SK-N-SH (cell line): Measurements from ENCODE around the gene ODAD2. TPM values are rescaled to one million over a fixed set of nuclear protein-coding genes. Genes with fewer than 3 reads are reported as not detected.

Experiments
- CTCF ChIA-PET: fragments of 300-600, 350-600 bp; formaldehyde crosslinking; extraction: SDS; loops from one replicate; lab custom pipeline; 2021; lab: Yijun Ruan, JAX
- POLR2A ChIA-PET: fragments of 350-600 bp; sonication (Branson Sonifier 250); formaldehyde crosslinking; extraction: SDS; loops from one replicate; lab custom pipeline; 2020; ENCODE audit warnings: antibody characterized with exemption, inconsistent platforms; lab: Yijun Ruan, JAX
- DNase-seq: peaks from one replicate; pipeline ENCODE4 v3.0.0; 2012
- H2AFZ ChIP-seq: fragments of 200-600 bp; sonication (generic); 2 replicates; pipeline ENCODE4 v1.8.1; 2016; ENCODE audit warnings: antibody characterized with exemption, mild to moderate bottlenecking, low read depth
- H3F3A ChIP-seq: fragments of 200-600 bp; sonication (generic); replicated peaks from 2 replicates; pipeline ENCODE3; 2016; ENCODE audit warnings: antibody characterized with exemption, mild to moderate bottlenecking; ENCODE audit not compliant: insufficient read depth
- H3K27ac ChIP-seq, 2 experiments: fragments of 200-500 bp in 1 of 2; fragments of 200-600 bp in 1 of 2; sonication (Bioruptor generic) in 1 of 2; sonication (generic), shearing (Covaris generic) in 1 of 2; 2 replicates each; pipeline versions ENCODE4 v1.5.1 to v1.6.1; 2014 to 2016; ENCODE audit warnings: low read depth in 2 of 2, inconsistent platforms in 1 of 2, low read length in 1 of 2, mild to moderate bottlenecking in 1 of 2, mixed read lengths in 1 of 2
- H3K27me3 ChIP-seq: fragments of 200-600 bp; sonication (generic), shearing (Covaris generic); 2 replicates; pipeline ENCODE4 v1.6.1; 2016; ENCODE audit warnings: mixed run types; ENCODE audit not compliant: insufficient read depth
- H3K36me3 ChIP-seq, 2 experiments: fragments of 200-500 bp in 1 of 2; fragments of 200-600 bp in 1 of 2; sonication (Bioruptor generic) in 1 of 2; sonication (generic) in 1 of 2; replicated peaks in 1 of 2; 2 replicates each; pipeline versions ENCODE3 to v1.5.1; 2014 to 2016; ENCODE audit warnings: low read length in 1 of 2, mild to moderate bottlenecking in 1 of 2; ENCODE audit not compliant: insufficient read depth in 2 of 2, control insufficient read depth in 1 of 2
- H3K4me1 ChIP-seq, 2 experiments: fragments of 200-500 bp in 1 of 2; fragments of 200-600 bp in 1 of 2; sonication (Bioruptor generic) in 1 of 2; sonication (generic), shearing (Covaris generic) in 1 of 2; 2 replicates each; pipeline versions ENCODE4 v1.5.1 to v1.6.1; 2014 to 2016; ENCODE audit warnings: low read depth in 1 of 2, low read length in 1 of 2, mixed run types in 1 of 2; ENCODE audit not compliant: insufficient read depth in 2 of 2, control insufficient read depth in 1 of 2
- H3K4me2 ChIP-seq: fragments of 200-600 bp; sonication (generic), shearing (Covaris generic); 2 replicates; pipeline ENCODE4 v1.6.1; 2017; ENCODE audit warnings: mixed run types
- H3K4me3 ChIP-seq, 2 experiments: fragments of 200-500 bp in 1 of 2; fragments of 200-600 bp in 1 of 2; sonication (Bioruptor generic) in 1 of 2; sonication (generic), shearing (Covaris generic) in 1 of 2; 2 replicates each; pipeline versions ENCODE4 v1.5.1 to v1.8.1; 2014 to 2016; ENCODE audit warnings: low read depth in 2 of 2, inconsistent platforms in 1 of 2, low read length in 1 of 2, mild to moderate bottlenecking in 1 of 2, mixed read lengths in 1 of 2, moderate library complexity in 1 of 2
- H3K79me2 ChIP-seq: fragments of 200-600 bp; sonication (generic); 2 replicates; pipeline ENCODE4 v1.8.1; 2017; ENCODE audit warnings: mild to moderate bottlenecking; ENCODE audit not compliant: insufficient read depth
- H3K9ac ChIP-seq: fragments of 200-600 bp; sonication (generic); 2 replicates; pipeline ENCODE4 v1.6.1; 2017; ENCODE audit warnings: mixed run types
- H3K9me2 ChIP-seq: fragments of 200-600 bp; sonication (generic); 2 replicates; pipeline ENCODE4 v1.6.1; 2017; ENCODE audit warnings: mixed run types
- H3K9me3 ChIP-seq: fragments of 200-600 bp; sonication (generic); 2 replicates; pipeline ENCODE4 v1.6.1; 2017; ENCODE audit warnings: mixed run types, mild to moderate bottlenecking, moderate library complexity
- H4K20me1 ChIP-seq: fragments of 200-600 bp; sonication (generic); 2 replicates; pipeline ENCODE4 v1.6.1; 2017; ENCODE audit warnings: mild to moderate bottlenecking, mixed run types; ENCODE audit not compliant: insufficient read depth
- MXI1 ChIP-seq: IDR thresholded peaks from 2 replicates; pipeline ENCODE4 v1.6.1; 2012; ENCODE audit warnings: mild to moderate bottlenecking, low read depth, low read length, improper control_type of control experiment
- POLR2AphosphoS5 ChIP-seq: IDR thresholded peaks from 2 replicates; pipeline ENCODE4 v1.6.1; 2012; ENCODE audit warnings: low read depth, low read length
- TEAD4 ChIP-seq: IDR thresholded peaks from 2 replicates; pipeline ENCODE4 v1.4.0; 2012; ENCODE audit warnings: mild to moderate bottlenecking, borderline replicate concordance; ENCODE audit not compliant: insufficient read depth
- USF1 ChIP-seq: IDR thresholded peaks from 2 replicates; pipeline ENCODE4 v1.4.0; 2012; ENCODE audit warnings: low read depth, borderline replicate concordance
- WGBS: methylation state at CpG from one replicate; pipeline ENCODE4 v1.1.6; 2017; ENCODE audit warnings: low lambda C conversion rate; 5-methylcytosine and 5-hydroxymethylcytosine counted together
- polyA plus RNA-seq, 3 experiments: library from polyadenylated mRNA; depleted of rRNA; stranded (reverse); fragments of >200 nt; gene quantifications; 2 replicates each; pipeline ENCODE4 v1.2.3, GENCODE V29; 2012
- small RNA-seq, 7 experiments: library from RNA; depleted of rRNA; stranded (forward); fragments of <200 nt; gene quantifications; one replicate each; pipeline ENCODE3, GENCODE V24; 2012

Gene ODAD2
- polyA plus RNA-seq, 1 of the 3 experiments (the other 2 are of a cell fraction), result not detected

- Histone ChIP-seq H4K20me1 (no peaks in the 10 kb centered on the region), H3K4me3 (no peak overlapping the region), H3K27ac (no peak overlapping the region), H3K36me3 (no peaks in the 10 kb centered on the region), H3K9ac (no peak overlapping the region), H3K4me2 (no peak overlapping the region), H3K9me2 (no peaks in the 10 kb centered on the region), H3K9me3 (no peaks in the 10 kb centered on the region), H2AFZ (no peak overlapping the region), H3K4me1 (no peaks in the 10 kb centered on the region), H3K27me3 (no peaks in the 10 kb centered on the region; the same call in 1 of the 2 replicates), H3K79me2 (no peaks in the 10 kb centered on the region), H3F3A (no peaks in the 10 kb centered on the region)
- ChIA-PET POLR2A (no interaction called here), CTCF (interaction anchor here (1.3 kb wide), 1 partner anchor 11 kb away, joined by 3 read pairs; no protein-coding TSS in a partner anchor)
- TF ChIP-seq TEAD4 (no peak), MXI1 (no peak), USF1 (no peak)
- WGBS, result 0% methylated on average over 4 of the region's 4 CpGs
- DNase-seq, result no peak
Measured at GRCh38 chr10:27771231-27771630, 227.6 kb downstream of the ODAD2 start.

DNA sequence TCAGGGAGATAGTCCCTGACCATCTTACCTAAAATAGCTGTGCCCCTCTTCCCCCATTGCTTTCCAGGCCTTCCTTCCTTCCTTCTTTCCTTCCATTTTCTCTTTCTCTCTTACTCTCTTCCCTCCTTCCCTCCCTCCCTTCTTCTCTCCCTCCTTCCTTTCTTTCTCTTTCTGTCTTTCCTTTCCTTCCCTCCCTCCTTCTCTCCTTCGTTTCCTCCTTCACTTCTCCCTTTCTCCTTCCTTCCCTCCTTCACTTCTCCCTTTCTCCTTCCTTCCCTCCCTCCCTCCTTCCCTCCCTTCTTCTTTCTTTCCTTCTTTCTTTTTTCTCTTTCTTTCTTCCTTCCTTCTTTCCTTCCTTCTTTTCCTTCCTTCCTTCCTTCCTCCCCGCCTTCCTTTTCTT, 228.7 kb downstream of the ODAD2 start:
- H3K79me2 ChIP-seq, result no peaks in the 10 kb centered on the region
- no peak for TF ChIP-seq POLR2AphosphoS5
- no peak overlapping the region for H3K4me2 ChIP-seq
- no peaks in the 10 kb centered on the region for H3K36me3 ChIP-seq
- no peaks in the 10 kb centered on the region for H3F3A ChIP-seq
- H3K4me3 ChIP-seq, result no peak overlapping the region
- ChIA-PET POLR2A (no interaction called here), CTCF (interaction anchor here (1.3 kb wide), 1 partner anchor 12 kb away, joined by 3 read pairs; no protein-coding TSS in a partner anchor)
- H2AFZ ChIP-seq, result no peak overlapping the region
- no peaks in the 10 kb centered on the region for H3K9me3 ChIP-seq
- no peak overlapping the region for H3K9ac ChIP-seq
- H3K27me3 ChIP-seq, result no peaks in the 10 kb centered on the region; the same call in 1 of the 2 replicates
- H3K4me1 ChIP-seq, result no peaks in the 10 kb centered on the region
- H4K20me1 ChIP-seq, result no peaks in the 10 kb centered on the region
- no peaks in the 10 kb centered on the region for H3K9me2 ChIP-seq
- H3K27ac ChIP-seq, result no peak overlapping the region
- no peak for DNase-seq
- WGBS, result 0% methylated on average over 2 of the region's 2 CpGs

Small RNAs within 50 kb of the gene (small RNA-seq; reads per million reads assigned to genes)
- gene MRPS21P5 (0 to 0.06 (median 0) reads per million in 7 experiments), gene RN7SKP132 (0 reads per million in 7 experiments)
